Left ventricle myocardium inferior (tissue), 1 donor: ENCODE data around the gene CD84. TPM values are rescaled to one million over a fixed set of nuclear protein-coding genes. Genes with fewer than 3 reads are reported as not detected.
A peak's percentile ranks its signal among the peaks of the same experiment; 100 is the strongest.

Experiments used
- DNase-seq: peaks from one replicate; pipeline ENCODE4 v3.0.0-alpha.2; 2020
- H3K27ac ChIP-seq: fragments of 200-600 bp; replicated peaks from 2 replicates; pipeline ENCODE4 v1.8.0; 2021
- H3K27me3 ChIP-seq: fragments of 200-600 bp; 2 replicates; pipeline ENCODE4 v1.8.0; 2021; ENCODE audit warnings: low read depth
- H3K36me3 ChIP-seq: fragments of 200-600 bp; 2 replicates; pipeline ENCODE4 v1.8.0; 2021
- H3K4me1 ChIP-seq: fragments of 200-600 bp; 2 replicates; pipeline ENCODE4 v1.8.0; 2021
- H3K4me3 ChIP-seq: fragments of 200-600 bp; 2 replicates; pipeline ENCODE4 v1.8.0; 2021; ENCODE audit warnings: mild to moderate bottlenecking, moderate library complexity
- H3K9me3 ChIP-seq: fragments of 200-600 bp; replicated peaks from 2 replicates; pipeline ENCODE4 v1.8.0; 2021
- CTCF ChIP-seq: fragments of 200-600 bp; IDR thresholded peaks from 2 replicates; pipeline ENCODE4 v1.8.0; 2021; ENCODE audit warnings: antibody characterized with exemption, mild to moderate bottlenecking, borderline replicate concordance
- intact Hi-C: fragments of 100-400 bp; cut with micrococcal nuclease; formaldehyde crosslinking; loops from one replicate; pipeline ENCODE4 v1.11.0; 2022
- total RNA-seq: library from RNA; stranded (reverse); fragmentation: NEBNext Ultra II Directional; extraction: Animal tissue kit (Norgen Biotek cat#: 25700); gene quantifications from one replicate; pipeline ENCODE4 v1.2.1, GENCODE V29; 2021
- donor health status: DM: no; HTN: yes; CAD: no; lungs with severe emphysema.

The CD84 gene
- total RNA-seq, 1 donor from 2014 or later = 3.6 TPM

DNA sequence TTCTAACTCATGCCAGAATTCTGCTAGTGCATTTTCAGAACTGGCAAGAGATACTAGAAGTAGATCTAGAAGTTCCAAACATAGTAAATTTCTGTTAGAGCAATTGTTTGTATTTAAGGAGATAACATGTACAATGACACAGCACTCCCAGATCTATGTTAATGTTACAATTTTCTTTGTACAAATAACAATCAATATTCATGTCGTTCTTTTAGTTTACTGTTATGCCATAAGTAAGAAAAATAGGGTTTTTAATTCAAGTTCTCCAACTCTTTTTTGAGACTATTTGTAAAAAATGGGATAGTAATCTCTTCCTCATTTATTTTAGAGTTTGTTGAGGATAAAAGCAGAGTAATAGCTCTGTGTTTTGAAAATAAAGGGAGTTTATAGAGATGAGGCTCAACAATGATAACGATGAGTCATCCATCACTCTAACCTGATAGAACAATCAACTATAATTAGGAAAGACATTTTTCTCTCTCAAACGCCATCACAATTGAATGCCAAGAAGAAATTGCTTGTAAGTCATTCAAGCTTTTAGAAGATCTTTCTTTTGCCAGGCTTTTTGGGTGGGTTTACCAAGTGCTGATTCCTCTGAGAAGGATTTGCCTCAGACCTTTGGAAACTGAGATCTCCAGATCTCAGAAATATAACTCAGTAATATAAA is 638 bp downstream of the CD84 start:
- Histone ChIP-seq H3K9me3 (peaks cover 11% of the 10 kb centered on the region), H3K27ac (peak overlapping the region; percentile 13), H3K4me3 (peak overlapping the region; percentile 18), H3K36me3 (no peaks in the 10 kb centered on the region), H3K27me3 (peaks cover 9% of the 10 kb centered on the region), H3K4me1 (no peaks in the 10 kb centered on the region)
- TF ChIP-seq CTCF = no peak
- no peak for DNase-seq
- intact Hi-C loops = no loop called here

DNA sequence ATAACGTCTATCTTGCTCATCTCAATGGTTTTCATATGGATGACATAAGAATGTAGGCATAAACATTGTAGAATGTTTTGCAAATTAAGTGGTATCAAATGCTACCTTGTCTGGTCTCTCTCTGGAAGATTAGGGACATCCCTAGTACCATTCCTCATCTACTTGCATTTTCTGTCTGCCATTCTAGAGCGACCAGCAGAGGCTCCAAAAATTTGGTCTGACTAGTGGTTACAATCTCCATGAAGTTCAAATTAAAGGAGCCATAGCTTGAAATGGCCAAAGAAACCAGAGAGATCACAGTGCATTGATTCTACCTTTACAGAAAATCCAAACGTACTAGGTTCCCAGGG is 1.1 kb downstream of the CD84 start:
- H3K27ac ChIP-seq = no peak overlapping the region
- H3K36me3 ChIP-seq = no peaks in the 10 kb centered on the region
- no peaks in the 10 kb centered on the region for H3K4me1 ChIP-seq
- intact Hi-C loops = no loop called here
- TF ChIP-seq CTCF = no peak
- H3K4me3 ChIP-seq = peak overlapping the region; percentile 18
- H3K27me3 ChIP-seq = peaks cover 9% of the 10 kb centered on the region
- peaks cover 6% of the 10 kb centered on the region for H3K9me3 ChIP-seq
- no peak for DNase-seq

DNA sequence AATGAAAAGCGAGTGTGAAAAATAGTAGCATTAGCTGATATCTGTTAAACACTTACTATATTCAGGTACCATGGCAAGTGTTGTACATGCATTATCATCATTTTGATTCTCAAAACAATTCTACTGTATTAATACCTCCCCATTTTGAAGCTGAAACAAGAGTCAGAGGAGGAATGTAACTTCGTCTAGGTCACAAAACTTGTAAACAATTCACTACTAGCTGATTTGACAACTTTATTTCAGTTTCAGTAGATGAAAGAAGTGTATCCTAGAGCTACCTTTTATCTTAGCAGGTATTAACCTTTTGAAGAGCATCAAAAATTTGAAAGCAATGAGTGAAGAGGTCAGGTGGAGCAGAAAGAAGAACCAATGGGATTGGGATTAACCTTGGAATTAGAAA is 1.6 kb downstream of the CD84 start:
- H3K36me3 ChIP-seq = no peaks in the 10 kb centered on the region
- H3K4me3 ChIP-seq = peak overlapping the region; percentile 18
- no peak overlapping the region for H3K27ac ChIP-seq
- intact Hi-C loops = no loop called here
- no peak for TF ChIP-seq CTCF
- peaks cover 1% of the 10 kb centered on the region for H3K9me3 ChIP-seq
- DNase-seq = no peak
- H3K4me1 ChIP-seq = no peaks in the 10 kb centered on the region
- H3K27me3 ChIP-seq = peaks cover 9% of the 10 kb centered on the region

GRCh38 chr1:160576884-160577283 is 2.4 kb downstream of the CD84 start:
- intact Hi-C loops = no loop called here
- Histone ChIP-seq H3K36me3 (no peaks in the 10 kb centered on the region), H3K9me3 (no peaks in the 10 kb centered on the region), H3K27ac (no peak overlapping the region), H3K4me1 (no peaks in the 10 kb centered on the region), H3K27me3 (peaks cover 9% of the 10 kb centered on the region), H3K4me3 (no peak overlapping the region)
- DNase-seq = no peak
- no peak for TF ChIP-seq CTCF

- intact Hi-C loops = no loop called here
Measured at GRCh38 chr1:160576390-160576789, 2.9 kb downstream of the CD84 start.

More at GRCh38 chr1:160576390-160576789, 2.9 kb downstream of the CD84 start:
- H3K27me3 ChIP-seq = peaks cover 9% of the 10 kb centered on the region
- no peak for TF ChIP-seq CTCF
- no peak overlapping the region for H3K4me3 ChIP-seq
- H3K36me3 ChIP-seq = no peaks in the 10 kb centered on the region
- DNase-seq = no peak
- H3K4me1 ChIP-seq = no peaks in the 10 kb centered on the region
- H3K9me3 ChIP-seq = no peaks in the 10 kb centered on the region
- H3K27ac ChIP-seq = no peak overlapping the region
